Erythroblast (primary cell): ENCODE measurements around the gene ST7.

Source experiments
- GATA1 ChIP-seq: IDR thresholded peaks from 2 replicates; pipeline ENCODE4 v1.6.1; 2011; ENCODE audit warnings: low read depth, mild to moderate bottlenecking, control low read depth, low read length, moderate library complexity
- POLR2A ChIP-seq: IDR thresholded peaks from 2 replicates; pipeline ENCODE4 v1.6.1; 2011; ENCODE audit warnings: mild to moderate bottlenecking, low read length

GRCh38 chr7:116910383-116910782 is 42.9 kb upstream of the ST7 start:
- TF ChIP-seq POLR2A, result no peak
- TF ChIP-seq GATA1, result no peak
